Measurements from ENCODE around the gene REXO1. TPM values are rescaled to one million over a fixed set of nuclear protein-coding genes. Genes with fewer than 3 reads are reported as not detected.

Gene REXO1
- total and polyA plus RNA-seq, 2 of the 8 experiments (the other 6 are each of a cell fraction or from before 2014, with no cell fraction given) = 42.4 to 44.3 TPM

- TF ChIP-seq SIX5 (IDR thresholded peaks at IDR 0.05; ENCODE audit: low read depth, low read length) = no peak
- no peak for TF ChIP-seq CHD7 (IDR thresholded peaks at IDR 0.05; ENCODE audit: insufficient replicate concordance, low read length)
- no peak for TF ChIP-seq CEBPB (IDR thresholded peaks at IDR 0.05; ENCODE audit: low read depth, low read length)
- TF ChIP-seq EZH2 (IDR thresholded peaks at IDR 0.05; ENCODE audit: low read depth, low read length, severe bottlenecking) = no peak
- no peak for TF ChIP-seq NRF1 (IDR thresholded peaks at IDR 0.05; ENCODE audit: low read depth, low read length)
- no peak for TF ChIP-seq CBX8 (IDR thresholded peaks at IDR 0.05; ENCODE audit: borderline replicate concordance, low read depth, low read length)
Observed at GRCh38 chr19:1867349-1867724, 19.1 kb upstream of the REXO1 start (continued).

Data from H1 (cell line).